Upper lobe of left lung (tissue), 6 donors: Measurements from ENCODE around the gene ABHD12. TPM values are rescaled to one million over a fixed set of nuclear protein-coding genes. Genes with fewer than 3 reads are reported as not detected.

Source experiments
- ATAC-seq, 2 donors: fragments of 200-7000 bp; cut with Tn5 transposase; one replicate each; pipeline ENCODE4 v1.9.1; 2022; ENCODE audit warnings: mild to moderate bottlenecking in 2 of 2, moderate library complexity in 2 of 2; ENCODE audit not compliant: low FRiP score in 2 of 2
- DNase-seq, 2 donors: peaks; one replicate each; pipeline ENCODE4 v3.0.0-alpha.2; 2019 to 2020
- H3K27ac ChIP-seq, 4 donors: fragments of 200-600 bp; sonication (generic); one replicate each; pipeline ENCODE4 v1.5.1; 2016 to 2019
- H3K27me3 ChIP-seq, 4 donors: fragments of 200-600 bp; sonication (generic); one replicate each; pipeline ENCODE4 v1.5.1; 2017 to 2019
- H3K36me3 ChIP-seq, 4 donors: fragments of 200-600 bp; sonication (generic); one replicate each; pipeline ENCODE4 v1.5.1; 2016 to 2019
- H3K4me1 ChIP-seq, 4 donors: fragments of 200-600 bp; sonication (generic); one replicate each; pipeline ENCODE4 v1.5.1; 2018 to 2019
- H3K4me3 ChIP-seq, 4 donors: fragments of 200-600 bp; sonication (generic); one replicate each; pipeline ENCODE4 v1.5.1; 2017 to 2019; ENCODE audit warnings: mild to moderate bottlenecking in 2 of 4, moderate library complexity in 1 of 4
- H3K9me3 ChIP-seq, 4 donors: fragments of 200-600 bp; sonication (generic); one replicate each; pipeline ENCODE4 v1.5.1; 2018 to 2019
- EP300 ChIP-seq, 4 donors: sonication (generic); formaldehyde crosslinking; IDR thresholded peaks; one replicate each; pipeline ENCODE4 v1.5.1; 2017; ENCODE audit warnings: antibody characterized with exemption in 4 of 4, control low read depth in 2 of 4
- POLR2A ChIP-seq, 4 donors: fragments of 450-650 bp; IDR thresholded peaks; one replicate each; pipeline ENCODE4 v1.5.1; 2016 to 2017; ENCODE audit warnings: antibody characterized with exemption in 4 of 4, mild to moderate bottlenecking in 2 of 4
- POLR2AphosphoS5 ChIP-seq, 2 donors: sonication (generic); formaldehyde crosslinking; IDR thresholded peaks; one replicate each; pipeline ENCODE4 v1.5.1; 2017; ENCODE audit warnings: antibody characterized with exemption in 2 of 2
- WGBS, 2 donors: methylation state at CpG; one replicate each; pipeline ENCODE4 v1.1.5; 2017 to 2018; 5-methylcytosine and 5-hydroxymethylcytosine counted together
- total RNA-seq, 6 donors: library from RNA; depleted of rRNA in 4 of 6; stranded (reverse); fragments of >200 nt in 4 of 6; gene quantifications; one replicate each; pipeline versions ENCODE4 v1.1.0 to v1.2.1, GENCODE V29; 2016 to 2021
- TF ChIP-seq, protein P1 (sequence below), 6 experiments: fragments of 450-650 bp in 4 of 6; fragments of 200-600 bp in 2 of 6; sonication (generic) in 2 of 6; IDR thresholded peaks; one replicate each; pipeline ENCODE4 v1.5.1; 2016 to 2019; ENCODE audit warnings: antibody characterized with exemption in 6 of 6
- donor health status: DM: no; HTN: no; CAD: no; lungs with moderate emphysema.
- donor health status: DM: no; HTN: yes; CAD: no; lungs with severe emphysema.

ABHD12 gene
- total RNA-seq, 6 donors from 2014 or later, result 38.3 to 132 (median 74.5) TPM

DNA sequence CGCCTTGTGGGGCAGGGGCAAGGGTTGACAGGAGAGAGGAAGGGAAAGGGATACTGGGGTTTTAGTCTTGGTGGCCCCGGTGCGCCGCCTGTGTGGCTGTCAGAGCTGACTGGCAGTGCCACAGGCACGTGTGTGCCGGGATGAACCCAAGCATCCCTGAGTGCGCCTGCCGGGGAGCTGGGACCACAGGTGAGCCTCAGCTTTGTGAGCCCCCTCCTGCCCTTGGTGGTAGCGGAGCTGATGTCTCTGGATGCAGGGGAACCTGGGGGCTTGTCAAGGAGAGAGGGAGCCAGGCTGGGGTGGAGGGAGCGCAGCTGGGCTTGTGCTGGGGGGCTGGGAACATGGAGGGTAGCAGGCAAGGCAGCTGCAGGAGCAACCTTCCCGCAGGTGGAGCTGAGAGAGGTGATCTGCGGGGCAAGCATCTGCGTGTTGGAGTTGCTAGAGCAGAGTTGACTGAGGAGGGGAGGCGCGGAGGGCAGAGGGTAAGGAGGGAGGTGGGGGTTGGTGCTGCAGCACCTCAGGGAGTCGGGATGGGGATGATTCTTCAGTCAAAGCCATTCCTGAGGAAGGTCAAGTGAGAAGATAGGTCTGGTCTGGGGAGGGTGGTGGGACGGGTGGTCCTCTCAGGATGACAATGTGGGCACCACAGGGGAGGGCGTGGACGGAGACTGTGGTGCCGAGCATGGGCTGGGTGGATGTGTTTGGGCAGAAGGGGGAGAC lies 114.7 kb downstream of the ABHD12 start:
- no peak overlapping the region for H3K4me3 ChIP-seq
- no peaks in the 10 kb centered on the region for H3K4me1 ChIP-seq
- H3K27ac ChIP-seq, result no peak overlapping the region
- ATAC-seq (no peak), DNase-seq (peak; percentile 18 to 74)
- H3K9me3 ChIP-seq, result no peaks in the 10 kb centered on the region
- peaks cover 22 to 99% (median 84%) of the 10 kb centered on the region in 4 donors for H3K36me3 ChIP-seq
- 96% methylated on average over 11 to 19 of the region's 20 CpGs for WGBS, 2 donors
- TF ChIP-seq, protein P1, sequence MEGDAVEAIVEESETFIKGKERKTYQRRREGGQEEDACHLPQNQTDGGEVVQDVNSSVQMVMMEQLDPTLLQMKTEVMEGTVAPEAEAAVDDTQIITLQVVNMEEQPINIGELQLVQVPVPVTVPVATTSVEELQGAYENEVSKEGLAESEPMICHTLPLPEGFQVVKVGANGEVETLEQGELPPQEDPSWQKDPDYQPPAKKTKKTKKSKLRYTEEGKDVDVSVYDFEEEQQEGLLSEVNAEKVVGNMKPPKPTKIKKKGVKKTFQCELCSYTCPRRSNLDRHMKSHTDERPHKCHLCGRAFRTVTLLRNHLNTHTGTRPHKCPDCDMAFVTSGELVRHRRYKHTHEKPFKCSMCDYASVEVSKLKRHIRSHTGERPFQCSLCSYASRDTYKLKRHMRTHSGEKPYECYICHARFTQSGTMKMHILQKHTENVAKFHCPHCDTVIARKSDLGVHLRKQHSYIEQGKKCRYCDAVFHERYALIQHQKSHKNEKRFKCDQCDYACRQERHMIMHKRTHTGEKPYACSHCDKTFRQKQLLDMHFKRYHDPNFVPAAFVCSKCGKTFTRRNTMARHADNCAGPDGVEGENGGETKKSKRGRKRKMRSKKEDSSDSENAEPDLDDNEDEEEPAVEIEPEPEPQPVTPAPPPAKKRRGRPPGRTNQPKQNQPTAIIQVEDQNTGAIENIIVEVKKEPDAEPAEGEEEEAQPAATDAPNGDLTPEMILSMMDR (IDR thresholded peaks at IDR 0.05), result no peak
- TF ChIP-seq EP300 (IDR thresholded peaks at IDR 0.05), result no peak
- no peak for TF ChIP-seq POLR2A (IDR thresholded peaks at IDR 0.05)
- TF ChIP-seq POLR2AphosphoS5 (IDR thresholded peaks at IDR 0.05), result no peak
- no peaks in the 10 kb centered on the region for H3K27me3 ChIP-seq

DNA sequence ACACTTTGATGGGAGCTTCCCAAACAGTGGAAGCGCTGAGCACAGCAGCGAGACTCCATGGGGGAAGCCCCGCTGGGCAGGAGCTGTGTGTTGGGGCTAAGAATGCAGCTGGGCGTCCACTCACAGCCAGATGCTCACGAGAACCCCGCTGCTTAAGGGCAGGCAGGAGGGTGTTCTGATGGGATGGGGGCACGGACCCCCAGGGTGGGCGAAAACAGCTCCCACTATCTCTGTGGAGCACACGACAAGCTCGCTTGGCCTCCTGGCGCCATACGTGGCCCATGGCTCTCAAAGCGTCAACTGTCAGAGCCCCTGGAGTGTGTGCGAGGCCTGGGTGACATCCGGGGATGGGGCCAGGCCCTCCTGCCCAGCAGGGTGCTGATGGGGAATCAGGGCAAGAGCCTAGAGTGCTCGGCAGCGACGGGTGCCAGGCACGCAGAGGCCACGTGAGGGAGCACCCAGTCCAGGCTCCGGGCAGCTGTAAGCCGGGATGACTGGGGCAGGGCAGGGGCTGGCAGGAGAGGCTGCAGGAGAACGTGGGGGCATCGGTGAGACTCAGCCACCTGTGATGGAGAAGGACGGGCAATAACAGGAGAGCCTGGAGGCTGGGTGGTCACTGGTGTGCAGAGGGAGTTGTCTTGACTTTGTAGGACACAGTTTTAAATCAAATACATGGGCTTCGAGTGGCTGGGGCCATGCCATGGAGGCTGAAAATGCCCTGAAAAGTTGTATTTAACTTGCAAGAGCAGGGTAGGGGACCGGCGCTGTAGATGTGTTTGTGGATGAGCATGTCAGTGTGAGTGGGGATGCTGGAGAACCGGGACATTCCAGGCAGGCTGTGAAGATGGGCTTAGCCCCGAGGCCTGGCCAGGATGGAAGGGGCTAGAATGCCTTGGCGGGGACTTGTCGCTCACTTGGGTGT lies 115.5 kb downstream of the ABHD12 start:
- Histone ChIP-seq H3K27ac (no peak overlapping the region), H3K27me3 (no peaks in the 10 kb centered on the region), H3K9me3 (no peaks in the 10 kb centered on the region), H3K36me3 (peaks cover 24 to 99% (median 84%) of the 10 kb centered on the region in 4 donors), H3K4me3 (no peak overlapping the region), H3K4me1 (no peaks in the 10 kb centered on the region)
- no peak for TF ChIP-seq EP300 (IDR thresholded peaks at IDR 0.05)
- TF ChIP-seq POLR2A (IDR thresholded peaks at IDR 0.05), result no peak
- TF ChIP-seq POLR2AphosphoS5 (IDR thresholded peaks at IDR 0.05), result no peak
- TF ChIP-seq, protein P1 (IDR thresholded peaks at IDR 0.05), result no peak
- WGBS, 2 donors, result 90 to 94% methylated on average over 13 to 32 of the region's 32 CpGs
- ATAC-seq, result no peak
- peak; percentile 10 to 67 for DNase-seq

DNA sequence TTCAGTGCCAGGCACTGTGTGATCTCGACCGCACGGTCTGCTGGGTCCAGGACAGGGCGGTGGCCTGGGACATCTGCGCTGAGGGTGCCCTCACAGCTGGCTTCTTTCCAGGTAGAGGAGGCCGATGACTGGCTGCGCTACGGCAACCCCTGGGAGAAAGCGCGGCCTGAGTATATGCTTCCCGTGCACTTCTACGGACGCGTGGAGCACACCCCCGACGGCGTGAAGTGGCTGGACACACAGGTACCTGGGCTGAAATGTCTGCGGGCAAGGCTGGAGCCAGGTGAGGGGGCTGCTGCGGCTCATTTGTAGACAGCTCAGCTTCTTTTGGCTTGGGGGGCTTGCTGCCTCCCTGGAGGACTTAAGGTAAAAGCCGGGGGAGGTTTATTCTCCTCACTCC lies 116.2 kb downstream of the ABHD12 start:
- no peaks in the 10 kb centered on the region for H3K9me3 ChIP-seq
- peaks cover 24 to 96% (median 82%) of the 10 kb centered on the region in 4 donors for H3K36me3 ChIP-seq
- no peaks in the 10 kb centered on the region for H3K27me3 ChIP-seq
- DNase-seq (peak; percentile 9 to 59), ATAC-seq (no peak)
- H3K4me1 ChIP-seq, result no peaks in the 10 kb centered on the region
- TF ChIP-seq EP300 (IDR thresholded peaks at IDR 0.05) (no peak), POLR2AphosphoS5 (IDR thresholded peaks at IDR 0.05) (no peak), POLR2A (IDR thresholded peaks at IDR 0.05) (no peak)
- TF ChIP-seq, protein P1 (IDR thresholded peaks at IDR 0.05), result no peak
- no peak overlapping the region for H3K27ac ChIP-seq
- WGBS, 2 donors, result 94 to 96% methylated on average over 19 to 20 of the region's 20 CpGs
- H3K4me3 ChIP-seq, result no peak overlapping the region

DNA sequence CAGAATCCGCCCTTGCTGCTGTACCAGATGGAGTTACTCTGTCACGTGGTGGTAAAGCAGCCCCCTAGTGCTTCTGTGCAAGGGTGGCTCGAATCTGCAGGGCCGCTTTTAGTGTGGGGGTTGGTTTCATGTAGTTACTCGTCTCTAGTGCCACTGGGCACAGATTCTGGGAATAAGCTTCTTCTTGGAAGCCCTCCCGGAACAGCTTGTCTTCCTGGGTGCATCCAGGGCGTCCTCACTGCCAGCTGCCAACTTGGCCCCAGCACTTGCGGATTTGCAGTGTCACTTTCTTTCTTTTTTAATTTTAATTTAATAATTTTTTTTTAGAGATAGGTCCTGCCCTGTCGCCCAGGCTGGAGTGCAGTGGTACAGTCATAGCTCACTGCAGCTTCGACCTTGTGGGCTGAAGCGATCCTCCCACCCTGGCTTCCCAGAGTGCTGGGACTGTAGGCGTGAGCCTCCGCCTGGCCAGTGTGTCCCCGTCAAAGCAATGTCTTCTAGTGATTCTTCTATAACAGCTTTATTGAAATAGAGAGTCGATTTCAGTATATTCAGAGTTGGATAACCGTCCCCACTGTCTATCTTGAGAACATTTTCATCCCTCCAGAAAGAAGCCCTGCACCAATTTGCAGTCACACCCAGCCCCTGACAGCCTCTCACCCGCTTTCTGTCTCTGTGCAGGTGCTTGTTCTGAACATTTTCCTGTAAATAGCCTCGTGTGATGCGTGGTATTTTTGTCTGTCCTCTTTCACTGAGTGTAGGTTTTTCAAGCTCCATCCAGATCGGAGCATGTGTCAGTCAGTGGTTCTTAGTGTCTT lies 116.9 kb downstream of the ABHD12 start:
- no peak overlapping the region for H3K27ac ChIP-seq
- no peaks in the 10 kb centered on the region for H3K9me3 ChIP-seq
- H3K36me3 ChIP-seq, result peaks cover 24 to 94% (median 79%) of the 10 kb centered on the region in 4 donors
- no peaks in the 10 kb centered on the region for H3K27me3 ChIP-seq
- ATAC-seq (no peak), DNase-seq (no peak)
- TF ChIP-seq, protein P1 (IDR thresholded peaks at IDR 0.05), result no peak
- TF ChIP-seq POLR2AphosphoS5 (IDR thresholded peaks at IDR 0.05) (no peak), POLR2A (IDR thresholded peaks at IDR 0.05) (no peak), EP300 (IDR thresholded peaks at IDR 0.05) (no peak)
- no peak overlapping the region for H3K4me3 ChIP-seq
- 93 to 95% methylated on average over 20 of the region's 20 CpGs for WGBS, 2 donors
- H3K4me1 ChIP-seq, result no peaks in the 10 kb centered on the region
